Type B pancreatic cell (in vitro differentiated cells): ENCODE results near the gene ABHD16A. TPM values are rescaled to one million over a fixed set of nuclear protein-coding genes. Genes with fewer than 3 reads are reported as not detected.
A peak's percentile ranks its signal among the peaks of the same experiment; 100 is the strongest.

Source experiments
- DNase-seq: peaks from one replicate; pipeline ENCODE4 v3.0.0; 2021; ENCODE audit warnings: mixed read lengths; ENCODE audit not compliant: unreplicated experiment; ENCODE audit errors: extremely low spot score
- H3K27ac Mint-ChIP-seq: 2 replicates; pipeline ENCODE4 v1.8.0; 2021; ENCODE audit warnings: mild to moderate bottlenecking, mixed read lengths
- H3K27me3 Mint-ChIP-seq: 2 replicates; pipeline ENCODE4 v1.8.0; 2021; ENCODE audit warnings: mixed read lengths
- H3K36me3 Mint-ChIP-seq: 2 replicates; pipeline ENCODE4 v1.8.0; 2021; ENCODE audit warnings: mixed read lengths
- H3K4me1 Mint-ChIP-seq: one replicate; pipeline ENCODE4 v1.8.0; 2021; ENCODE audit warnings: mixed read lengths; ENCODE audit not compliant: unreplicated experiment
- H3K4me3 Mint-ChIP-seq: 2 replicates; pipeline ENCODE4 v1.8.0; 2021; ENCODE audit warnings: mild to moderate bottlenecking, mixed read lengths
- H3K9me3 Mint-ChIP-seq: 2 replicates; pipeline ENCODE4 v1.8.0; 2021; ENCODE audit warnings: mixed read lengths
- total RNA-seq: library from RNA; stranded (reverse); gene quantifications from 2 replicates; pipeline ENCODE4 v1.2.1, GENCODE V29; 2021; ENCODE audit warnings: low replicate concordance
- TF ChIP-seq, protein P1 (sequence below): fragments of 200-600 bp; sonication (generic); conservative IDR thresholded peaks from 2 replicates; pipeline ENCODE4 v1.5.0; 2021; ENCODE audit warnings: antibody characterized with exemption, mild to moderate bottlenecking

Gene ABHD16A
- total RNA-seq, 1 donor from 2014 or later = 80.9 TPM

- peak overlapping the region; percentile 91 for H3K4me3 Mint-ChIP-seq
- peaks cover 18% of the 10 kb centered on the region for H3K36me3 Mint-ChIP-seq
- no peak for DNase-seq
- peak overlapping the region; percentile 97 for H3K27ac Mint-ChIP-seq
- H3K27me3 Mint-ChIP-seq = no peaks in the 10 kb centered on the region
- TF ChIP-seq, protein P1, sequence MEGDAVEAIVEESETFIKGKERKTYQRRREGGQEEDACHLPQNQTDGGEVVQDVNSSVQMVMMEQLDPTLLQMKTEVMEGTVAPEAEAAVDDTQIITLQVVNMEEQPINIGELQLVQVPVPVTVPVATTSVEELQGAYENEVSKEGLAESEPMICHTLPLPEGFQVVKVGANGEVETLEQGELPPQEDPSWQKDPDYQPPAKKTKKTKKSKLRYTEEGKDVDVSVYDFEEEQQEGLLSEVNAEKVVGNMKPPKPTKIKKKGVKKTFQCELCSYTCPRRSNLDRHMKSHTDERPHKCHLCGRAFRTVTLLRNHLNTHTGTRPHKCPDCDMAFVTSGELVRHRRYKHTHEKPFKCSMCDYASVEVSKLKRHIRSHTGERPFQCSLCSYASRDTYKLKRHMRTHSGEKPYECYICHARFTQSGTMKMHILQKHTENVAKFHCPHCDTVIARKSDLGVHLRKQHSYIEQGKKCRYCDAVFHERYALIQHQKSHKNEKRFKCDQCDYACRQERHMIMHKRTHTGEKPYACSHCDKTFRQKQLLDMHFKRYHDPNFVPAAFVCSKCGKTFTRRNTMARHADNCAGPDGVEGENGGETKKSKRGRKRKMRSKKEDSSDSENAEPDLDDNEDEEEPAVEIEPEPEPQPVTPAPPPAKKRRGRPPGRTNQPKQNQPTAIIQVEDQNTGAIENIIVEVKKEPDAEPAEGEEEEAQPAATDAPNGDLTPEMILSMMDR = no peak
- peaks cover 14% of the 10 kb centered on the region for H3K4me1 Mint-ChIP-seq
- no peaks in the 10 kb centered on the region for H3K9me3 Mint-ChIP-seq
These were observed 2.3 kb downstream of the ABHD16A start for GRCh38 chr6:31700740-31701401.

DNA sequence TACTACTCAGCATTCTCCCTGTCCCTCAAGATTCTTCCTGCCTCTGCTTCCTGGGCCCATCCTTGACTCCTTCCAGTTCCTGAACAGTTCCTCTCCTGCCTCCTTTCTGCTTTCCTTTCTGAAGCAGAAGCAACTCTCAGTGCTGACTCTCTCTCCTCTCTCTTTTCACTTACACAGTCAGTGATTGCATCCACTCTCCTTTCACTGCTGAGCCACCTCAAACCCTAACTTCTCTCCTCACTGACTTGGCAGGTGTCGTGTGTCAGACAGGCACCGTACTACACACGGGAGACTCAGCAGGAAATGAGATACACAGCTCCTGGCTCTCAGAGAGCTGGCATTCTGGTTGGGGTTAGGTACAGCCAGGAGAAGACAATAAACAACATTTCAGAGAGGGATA is 5.6 kb downstream of the ABHD16A start:
- TF ChIP-seq, protein P1 = no peak
- Mint-ChIP-seq H3K36me3 (peaks cover 18% of the 10 kb centered on the region), H3K27me3 (no peaks in the 10 kb centered on the region), H3K4me3 (peak overlapping the region; percentile 14), H3K9me3 (no peaks in the 10 kb centered on the region), H3K4me1 (peaks cover 9% of the 10 kb centered on the region), H3K27ac (peak overlapping the region; percentile 49)
- no peak for DNase-seq

- Mint-ChIP-seq H3K4me1 (no peaks in the 10 kb centered on the region), H3K27ac (no peak overlapping the region), H3K9me3 (no peaks in the 10 kb centered on the region), H3K36me3 (peaks cover 22% of the 10 kb centered on the region), H3K4me3 (no peak overlapping the region), H3K27me3 (no peaks in the 10 kb centered on the region)
- TF ChIP-seq, protein P1 = no peak
- DNase-seq = no peak
These were observed 9.6 kb downstream of the ABHD16A start for GRCh38 chr6:31693535-31693934.

DNA sequence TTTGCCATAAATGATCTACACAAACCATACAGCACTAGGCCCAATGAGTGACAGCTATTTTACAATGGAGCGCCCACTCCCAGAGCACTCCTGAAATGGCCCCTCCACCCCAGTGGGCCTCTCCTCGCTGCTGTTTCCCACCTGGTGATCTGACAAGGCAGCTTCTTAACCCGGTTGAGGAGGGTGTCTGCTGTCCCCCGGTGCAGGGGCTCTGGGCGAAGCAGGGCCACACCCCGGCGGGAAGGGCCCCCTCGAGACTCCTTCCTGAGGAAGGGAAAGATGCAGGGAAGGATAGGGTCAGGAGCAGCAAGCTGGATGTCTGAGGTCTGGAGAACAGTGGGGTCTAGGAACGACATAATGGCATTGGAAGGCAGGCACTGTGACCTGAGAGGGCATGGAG is 10.2 kb downstream of the ABHD16A start:
- Mint-ChIP-seq H3K9me3 (no peaks in the 10 kb centered on the region), H3K27me3 (no peaks in the 10 kb centered on the region)

GRCh38 chr6:31692353-31692752 is 10.8 kb downstream of the ABHD16A start:
- Mint-ChIP-seq H3K4me3 (no peak overlapping the region), H3K4me1 (no peaks in the 10 kb centered on the region), H3K9me3 (no peaks in the 10 kb centered on the region), H3K36me3 (peaks cover 14% of the 10 kb centered on the region), H3K27ac (no peak overlapping the region), H3K27me3 (no peaks in the 10 kb centered on the region)
- DNase-seq = no peak
- TF ChIP-seq, protein P1 = no peak

More for the DNA sequence above, 10.2 kb downstream of the ABHD16A start:
- TF ChIP-seq, protein P1 = no peak
- no peak overlapping the region for H3K4me3 Mint-ChIP-seq
- no peak for DNase-seq
- H3K27ac Mint-ChIP-seq = no peak overlapping the region
- peaks cover 20% of the 10 kb centered on the region for H3K36me3 Mint-ChIP-seq
- H3K4me1 Mint-ChIP-seq = no peaks in the 10 kb centered on the region
